Activated CD8-positive, alpha-beta memory T cell treated with anti-CD3 and anti-CD28 coated beads, Interleukin-2, amount 50 U/mL, for 1 hour (primary cell): ENCODE results near the gene RPL39L.
A peak's percentile ranks its signal among the peaks of the same experiment; 100 is the strongest.
"Not testable (repeated sequence)": the region's sequence is repeated elsewhere in the genome, so short reads cannot be mapped to it uniquely, and the experiment has no call there.

Source experiments
- DNase-seq: peaks from one replicate; pipeline ENCODE4 v3.0.0-alpha.2; 2020; ENCODE audit errors: extremely low read depth

Gene RPL39L

DNA sequence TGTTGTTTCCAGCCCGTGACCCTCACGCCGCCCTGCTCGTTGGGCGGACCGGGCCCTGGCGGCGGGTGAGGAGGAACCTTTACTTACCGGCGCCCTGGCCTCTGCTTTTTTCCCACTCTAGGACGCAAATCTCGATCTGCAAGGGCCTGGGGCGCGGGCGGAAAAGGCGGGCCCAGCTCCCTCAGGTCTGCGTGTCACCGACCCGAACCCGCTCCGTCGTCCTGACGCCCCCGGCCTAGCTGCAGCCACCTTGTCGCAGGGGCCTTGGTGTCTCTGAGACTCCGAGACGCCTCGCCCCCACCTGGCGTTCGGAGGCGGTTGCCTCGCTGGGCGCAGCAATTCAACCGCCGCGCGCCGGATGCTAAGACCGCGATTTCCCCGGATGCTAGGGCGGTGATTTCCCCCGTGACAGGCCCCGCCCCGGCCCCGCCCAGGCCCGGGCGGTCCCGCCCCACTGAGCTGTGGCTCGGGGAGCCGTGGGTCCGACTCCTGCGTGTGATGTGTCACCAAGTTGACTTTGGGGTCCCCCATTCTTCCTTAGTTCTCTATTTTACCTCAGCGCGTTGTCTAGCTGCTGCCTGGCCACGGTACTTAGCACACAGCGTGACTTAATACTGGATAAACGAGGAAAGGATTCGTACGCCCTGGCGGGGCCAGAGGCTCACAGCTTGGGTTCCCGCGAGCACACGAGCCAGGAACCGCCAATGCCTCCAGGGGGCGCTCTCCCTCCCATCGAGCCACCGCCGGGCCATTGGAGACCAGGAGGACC, at the start of gene RPL39L:
TSS of gene RPL39L (minus strand) at position 371 of the 769 bp plus-strand sequence. CDS start 18,196 bp downstream, outside the sequence.
- DNase-seq, result peak; percentile 66

DNA sequence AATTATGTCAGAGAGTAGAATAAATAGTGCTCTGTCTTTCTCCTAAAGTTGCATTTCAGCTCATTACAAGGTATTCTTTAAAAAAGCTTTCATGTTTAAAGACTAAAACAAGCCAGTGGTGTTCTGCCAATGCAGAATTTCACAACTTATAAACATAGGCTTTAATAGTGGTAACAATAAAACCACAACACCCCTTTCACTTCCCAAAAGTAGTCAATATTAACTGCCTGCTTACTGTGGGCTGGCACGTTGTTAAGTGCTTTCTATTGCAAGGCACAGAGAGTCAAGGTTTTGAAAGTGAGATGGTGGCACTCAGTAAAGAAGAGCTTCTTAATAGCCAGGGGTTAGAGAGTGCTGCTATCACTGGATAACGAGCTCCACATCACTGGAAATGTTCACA, 49.6 kb upstream of the RPL39L start:
- DNase-seq, result no peak

DNA sequence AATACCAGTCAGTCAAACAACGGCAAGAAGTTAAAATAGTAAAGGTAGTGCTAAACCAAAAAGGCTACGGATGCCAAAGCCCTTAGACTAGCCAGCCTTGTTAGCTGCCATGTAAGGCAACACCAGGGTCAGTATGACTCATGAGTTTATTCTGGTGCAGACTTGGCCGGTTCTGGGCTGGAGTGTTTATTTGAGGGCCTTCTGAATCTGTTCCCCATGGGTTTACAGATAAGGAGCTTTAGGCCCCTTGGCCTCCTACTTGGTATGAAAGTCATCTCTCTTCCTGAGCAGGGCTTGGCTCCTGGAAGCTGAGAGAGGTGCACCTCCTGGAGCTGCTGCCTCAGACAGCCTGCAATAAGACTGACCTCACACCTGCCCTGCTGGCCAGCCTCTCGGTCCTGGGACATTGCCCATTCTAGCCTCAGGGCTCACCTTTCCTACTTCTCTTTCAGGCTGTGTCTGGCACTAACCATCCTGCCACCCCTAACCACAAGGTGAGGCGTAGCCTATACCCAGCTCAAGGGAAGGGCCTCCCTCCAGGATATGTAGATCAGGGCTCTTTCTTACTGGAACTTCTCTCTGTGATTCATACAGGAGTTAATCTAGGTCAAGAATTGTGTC, 47.6 kb upstream of the RPL39L start:
- no peak for DNase-seq

DNA sequence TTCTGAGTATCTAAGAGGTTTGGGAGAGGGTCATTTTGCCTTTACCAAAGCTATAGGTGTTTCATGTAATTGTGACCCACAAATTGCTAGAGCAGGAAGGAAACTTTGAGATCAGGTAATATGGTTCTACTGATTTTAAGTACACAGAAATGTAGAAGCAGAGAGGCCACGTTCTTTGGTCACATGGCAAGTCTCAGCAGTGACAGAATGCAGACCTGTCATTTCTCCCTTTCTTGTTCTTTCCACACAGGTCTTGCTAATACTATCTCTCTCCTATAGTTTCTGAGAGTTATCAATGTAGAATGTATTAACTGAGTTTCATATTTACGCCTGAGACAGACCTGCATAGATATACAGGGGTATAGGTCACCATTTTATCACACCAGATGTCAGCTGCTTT, 47.1 kb upstream of the RPL39L start:
- DNase-seq, result no peak

DNA sequence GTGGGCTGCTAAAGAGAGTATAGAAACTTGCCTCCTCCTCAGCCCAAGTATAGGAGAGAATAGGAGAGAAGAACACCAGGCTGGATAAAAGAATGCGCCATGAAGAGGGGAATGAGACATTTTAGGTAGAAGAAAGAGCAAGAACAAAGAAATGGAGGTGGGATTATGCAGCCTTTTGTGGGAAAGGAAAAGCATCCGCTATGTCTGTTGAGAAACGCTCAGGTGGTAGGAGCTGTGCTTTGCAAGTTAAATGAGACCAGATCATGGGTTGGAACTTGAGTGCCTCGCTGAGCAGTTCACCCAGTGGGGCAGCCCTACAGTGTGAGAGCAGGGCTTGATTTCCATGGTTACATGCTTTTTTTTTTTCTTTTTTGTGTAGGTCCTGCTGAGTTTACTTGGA, 46.5 kb upstream of the RPL39L start:
- DNase-seq, result no peak

DNA sequence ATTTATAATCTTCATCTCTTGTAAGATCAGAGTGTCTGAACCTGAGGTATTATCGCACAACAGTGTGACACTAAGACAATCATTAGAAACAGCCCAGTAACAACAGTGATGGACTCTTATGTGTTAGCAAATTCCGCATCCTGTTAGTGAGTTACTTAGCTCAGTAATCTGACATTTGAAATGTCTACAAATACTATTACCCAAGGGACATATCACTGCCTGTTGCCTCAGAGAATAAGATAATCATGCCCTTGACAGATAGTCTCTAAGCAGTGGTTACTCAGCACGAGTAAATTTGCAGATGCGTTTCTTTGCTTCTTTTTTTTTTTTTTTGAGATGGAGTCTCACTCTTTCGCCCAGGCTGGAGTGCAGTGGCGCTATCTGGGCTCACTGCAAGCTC, 44.6 kb upstream of the RPL39L start:
- no peak for DNase-seq

DNA sequence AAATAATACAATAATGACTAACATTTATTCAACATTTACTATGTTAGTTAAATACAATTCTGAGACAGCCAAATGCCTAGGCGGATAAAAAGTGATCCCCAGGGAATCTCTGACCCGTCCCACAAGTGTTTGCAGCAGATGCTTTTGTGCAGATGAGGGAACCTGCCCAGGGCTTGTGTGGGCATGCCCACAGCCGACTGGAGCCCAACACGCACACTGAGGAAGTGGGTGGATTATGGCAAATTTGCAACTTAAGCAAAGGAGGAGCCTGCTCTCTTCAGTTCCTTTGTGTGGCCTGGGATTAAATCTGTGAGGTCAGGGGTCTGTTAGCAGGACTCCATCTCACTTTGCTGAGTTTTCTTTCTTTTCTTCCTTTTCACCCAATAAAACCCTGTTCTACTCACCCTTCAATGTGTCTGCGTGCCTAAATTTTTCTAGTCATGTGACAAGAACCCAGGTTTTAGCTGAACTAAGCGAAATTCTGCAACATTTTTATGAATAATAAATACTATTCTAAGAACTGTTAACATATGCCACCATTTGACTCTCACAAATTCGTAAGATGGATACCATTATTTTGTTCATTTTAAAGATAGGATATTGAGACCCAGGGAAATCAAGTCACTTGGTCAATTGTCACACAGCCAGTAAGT, 44.0 kb upstream of the RPL39L start:
- DNase-seq, result no peak

DNA sequence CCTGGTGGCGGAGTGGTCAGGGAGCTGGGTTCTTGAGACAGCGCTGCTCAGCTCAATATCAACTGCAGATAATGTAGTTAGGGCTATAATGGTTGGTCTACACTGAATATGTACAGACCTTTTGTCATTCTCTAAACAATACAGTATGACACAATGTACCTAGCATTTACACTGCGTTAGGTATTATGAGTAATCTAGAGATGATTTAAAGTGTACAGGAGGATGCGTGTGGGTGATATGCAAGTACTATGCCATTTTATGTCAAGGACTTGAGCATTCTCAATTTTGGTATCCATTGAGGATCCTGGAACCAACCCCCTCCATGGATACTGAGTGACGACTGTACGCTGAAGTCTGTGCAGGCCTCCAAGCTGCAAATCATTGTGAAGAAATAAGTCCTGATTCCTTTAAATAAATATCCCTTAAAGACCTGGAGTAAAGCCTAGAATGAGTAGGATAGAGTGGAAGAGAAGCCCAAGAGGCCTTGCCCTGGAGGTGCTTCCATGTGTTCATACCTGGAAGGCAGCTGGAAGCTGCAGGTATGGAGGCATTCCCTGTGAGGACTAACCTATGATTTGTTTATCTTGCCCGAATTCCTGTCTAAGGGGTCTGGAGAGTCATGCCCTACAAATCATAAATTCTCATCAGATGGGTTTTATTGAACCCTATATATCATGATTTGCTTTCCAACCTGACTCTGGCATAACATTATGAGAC, 42.3 kb upstream of the RPL39L start:
- DNase-seq, result no peak

DNA sequence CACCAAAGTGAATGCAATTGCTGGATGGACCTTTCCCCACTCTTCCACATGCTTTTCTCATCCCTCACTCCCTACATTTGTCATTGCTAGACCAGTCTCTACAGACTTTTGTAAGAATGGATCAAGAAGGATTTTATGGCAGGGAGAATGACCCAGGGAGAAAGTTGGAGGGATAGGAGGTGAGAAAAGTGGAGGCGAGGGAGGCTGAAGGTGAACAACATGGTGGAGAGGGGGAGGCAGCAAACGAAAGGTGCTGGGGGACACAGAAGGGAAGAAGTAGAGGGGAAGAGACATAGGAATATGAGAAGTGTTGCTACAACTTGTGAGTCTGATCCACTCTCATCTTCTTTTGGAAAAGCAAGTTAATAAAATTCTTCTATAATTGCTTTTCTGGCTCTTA, 33.6 kb upstream of the RPL39L start:
- no peak for DNase-seq

DNA sequence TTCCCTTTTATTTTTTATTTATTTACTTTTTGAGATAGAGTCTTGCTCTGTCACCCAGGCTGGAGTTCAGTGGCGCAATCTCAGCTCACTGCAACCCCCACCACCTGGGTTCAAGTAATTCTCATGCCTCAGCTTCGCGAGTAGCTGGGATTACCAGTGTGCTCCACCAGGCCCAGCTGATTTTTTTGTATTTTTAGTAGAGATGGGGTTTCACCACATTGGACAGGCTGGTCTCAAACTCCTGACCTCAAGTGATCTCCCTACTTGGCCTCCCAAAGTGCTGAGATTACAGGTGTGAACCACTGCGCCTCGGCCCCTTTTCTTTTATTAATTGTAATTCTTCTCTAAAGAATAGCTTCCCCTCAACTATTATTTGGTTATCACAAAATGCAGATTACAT, 31.6 kb upstream of the RPL39L start:
- DNase-seq, result not testable (repeated sequence)

DNA sequence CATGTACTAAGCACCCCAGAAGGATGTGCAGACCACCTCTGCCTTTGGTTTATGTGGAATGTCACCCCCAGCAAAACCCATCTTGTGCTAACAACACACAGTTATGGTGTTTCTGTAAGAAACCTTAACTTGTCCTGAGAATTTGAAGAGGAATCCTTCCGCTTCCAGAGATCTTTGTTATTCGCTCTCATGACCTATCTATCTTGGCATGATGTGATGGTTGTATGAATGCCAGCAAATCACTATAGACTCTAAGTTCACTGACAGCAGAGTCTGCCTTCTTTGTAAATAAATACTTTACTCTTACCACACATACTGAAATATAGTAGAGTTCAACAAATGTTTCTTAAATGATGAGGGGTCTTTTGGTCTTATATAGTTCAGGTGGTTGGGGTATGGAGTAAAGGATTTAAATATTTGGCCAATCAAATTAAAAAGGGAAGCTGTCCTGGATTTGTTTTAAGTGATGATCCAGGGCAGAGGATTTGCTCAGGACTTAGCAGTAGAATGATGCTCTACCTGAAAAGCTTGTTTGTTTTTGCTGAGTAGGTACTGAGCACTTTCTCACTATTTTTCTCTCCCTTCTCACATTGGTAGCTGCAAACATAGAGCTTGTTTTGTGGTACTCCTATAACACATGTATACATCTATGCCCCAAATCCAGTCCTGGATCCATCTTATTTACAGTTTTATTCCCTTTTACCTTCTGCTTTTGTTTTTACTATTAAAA, 30.1 kb upstream of the RPL39L start:
- DNase-seq, result no peak

DNA sequence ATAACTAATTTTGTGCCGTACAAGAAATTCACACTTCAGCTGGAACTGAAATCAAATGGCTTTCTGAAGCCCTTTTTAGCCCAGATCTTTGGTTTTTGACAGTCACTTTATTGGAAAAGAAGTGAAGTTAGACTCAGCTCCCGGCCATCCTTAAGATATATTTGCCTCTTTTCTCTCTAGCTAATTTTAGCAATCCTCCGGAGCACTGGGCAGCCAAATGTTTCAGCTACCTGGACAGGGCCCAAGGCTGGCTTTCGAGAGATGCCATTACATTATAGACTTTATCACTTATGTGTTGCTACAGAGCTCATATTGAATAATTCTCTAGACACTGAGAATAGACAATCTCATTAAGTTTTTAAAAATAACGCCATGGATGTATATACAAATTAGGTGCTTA, 28.5 kb upstream of the RPL39L start:
- DNase-seq, result no peak

DNA sequence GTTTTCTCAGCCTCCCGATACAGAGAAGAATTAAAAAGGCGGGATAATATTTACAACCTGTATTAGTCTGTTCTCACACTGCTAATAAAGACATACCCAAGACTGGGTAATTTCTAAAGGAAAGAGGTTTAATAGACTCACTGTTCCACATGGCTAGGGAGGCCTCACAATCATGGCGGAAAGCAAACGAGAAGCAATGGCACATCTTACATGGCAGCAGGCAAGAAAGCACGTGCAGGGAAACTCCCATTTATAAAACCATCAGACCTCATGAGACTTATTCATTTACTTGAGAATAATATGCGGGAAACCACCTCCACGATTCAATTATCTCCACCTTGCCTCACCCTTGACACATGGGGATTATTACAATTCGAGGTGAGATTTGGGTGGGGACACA, 27.5 kb upstream of the RPL39L start:
- DNase-seq, result no peak

DNA sequence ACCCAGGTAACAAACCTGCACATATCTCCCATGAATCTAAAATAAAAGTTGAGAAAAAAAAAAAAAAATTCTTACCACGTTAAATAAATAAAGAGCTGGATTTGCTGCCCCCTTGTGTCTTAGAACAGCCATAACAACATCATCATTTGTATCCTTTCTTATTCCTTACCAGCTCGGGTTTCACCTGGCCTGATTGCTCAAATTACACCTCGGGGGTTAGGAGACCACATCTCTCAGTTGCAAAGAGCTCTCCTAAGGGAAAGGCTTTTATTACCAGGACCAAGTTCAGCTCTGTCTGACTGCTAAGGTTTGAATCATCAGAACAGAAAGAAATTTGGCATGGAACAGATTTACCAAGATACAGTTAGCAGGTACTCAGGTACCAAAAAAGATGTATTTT, 25.8 kb upstream of the RPL39L start:
- peak; percentile 7 for DNase-seq

DNA sequence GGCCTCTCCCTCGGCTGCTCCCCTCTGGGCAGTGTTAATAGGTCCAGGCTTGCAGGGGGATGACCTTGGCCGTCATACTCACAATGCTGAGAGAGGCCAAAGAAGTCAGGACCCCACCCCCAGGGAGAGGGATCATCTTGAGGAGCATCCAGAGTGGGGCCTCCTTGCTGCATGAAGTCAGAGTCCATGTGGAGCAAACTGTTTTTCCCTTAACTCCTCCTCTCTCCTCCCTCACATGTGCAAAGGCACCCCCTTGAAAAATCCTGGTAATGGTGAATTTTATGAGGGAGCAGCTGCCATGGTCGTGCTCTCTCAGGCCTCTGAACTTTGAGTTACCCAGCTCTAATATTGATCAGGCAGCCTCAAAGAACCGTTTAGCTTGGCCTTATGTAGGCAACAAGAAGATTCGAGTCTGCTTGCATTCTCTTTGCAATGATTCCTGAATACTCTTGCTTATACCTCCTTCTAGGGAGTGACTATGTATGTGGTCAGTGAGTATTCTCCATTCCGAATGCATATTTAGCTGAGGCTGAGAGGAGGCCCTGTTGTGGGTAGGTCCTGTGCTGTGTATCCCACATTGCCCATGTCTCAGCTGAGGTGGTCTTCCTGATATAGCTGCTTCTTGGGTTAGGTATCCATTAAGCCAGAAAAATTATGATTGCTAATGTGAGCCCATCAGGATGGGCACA, 23.1 kb upstream of the RPL39L start:
- DNase-seq, result no peak

DNA sequence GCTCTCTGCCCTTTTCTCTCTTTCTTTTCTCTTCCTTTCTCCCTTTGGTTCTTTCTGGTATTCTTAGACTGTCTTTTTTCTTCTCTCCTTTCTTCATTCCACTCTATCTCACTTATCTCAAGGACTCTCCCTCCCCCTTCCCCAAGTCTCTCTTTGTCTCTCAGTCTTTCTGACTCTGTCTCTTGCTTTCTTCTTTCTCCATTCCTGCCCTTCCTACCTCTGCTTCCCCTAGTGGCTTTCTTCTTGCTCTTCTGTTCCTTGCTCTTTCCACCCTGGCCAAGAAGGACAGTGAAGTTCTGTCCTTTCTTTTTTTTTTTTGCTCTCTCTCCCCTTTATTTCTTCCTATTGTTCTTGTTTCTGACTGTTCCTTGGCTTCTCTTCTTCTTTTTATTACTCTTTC, 22.3 kb upstream of the RPL39L start:
- DNase-seq, result no peak

DNA sequence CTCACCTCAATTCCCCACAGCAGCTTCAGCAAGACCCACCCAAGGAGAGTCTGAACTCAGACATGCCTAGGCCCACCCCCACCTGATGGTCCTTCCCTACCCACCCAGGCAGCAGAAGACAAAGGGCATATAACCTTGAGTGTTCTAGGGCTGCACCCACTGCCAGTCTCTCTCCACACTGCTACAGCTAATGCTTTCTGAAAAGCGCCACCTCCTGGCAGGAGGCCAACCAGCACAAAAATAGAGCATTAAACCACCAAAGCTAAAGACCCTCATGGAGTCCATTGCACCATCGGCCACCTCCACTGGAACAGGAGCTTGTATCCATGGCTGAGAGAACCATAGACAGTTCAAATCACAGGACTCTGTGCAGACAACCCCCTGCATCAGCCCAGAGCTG, 11.3 kb upstream of the RPL39L start:
- DNase-seq, result peak; percentile 18

DNA sequence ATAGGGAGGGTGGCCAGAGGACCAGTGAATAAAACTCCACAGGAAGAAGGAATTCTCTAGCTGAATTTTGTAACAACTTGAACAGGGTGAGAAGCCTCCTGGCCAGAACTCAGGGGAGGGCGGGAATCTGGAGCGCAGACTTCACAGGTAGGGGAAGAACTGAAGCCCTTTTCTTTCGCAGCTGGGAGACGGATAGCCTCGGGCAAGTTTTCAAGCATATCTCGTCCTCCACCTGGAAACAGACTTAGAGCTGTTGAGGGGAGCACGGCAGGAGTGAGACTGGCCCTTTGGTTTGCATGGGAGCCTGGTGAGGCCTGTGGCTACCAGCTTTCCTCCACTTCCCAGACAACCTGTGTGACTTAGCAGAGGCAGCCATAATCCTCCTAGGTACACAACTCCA, 10.9 kb upstream of the RPL39L start:
- DNase-seq, result no peak

DNA sequence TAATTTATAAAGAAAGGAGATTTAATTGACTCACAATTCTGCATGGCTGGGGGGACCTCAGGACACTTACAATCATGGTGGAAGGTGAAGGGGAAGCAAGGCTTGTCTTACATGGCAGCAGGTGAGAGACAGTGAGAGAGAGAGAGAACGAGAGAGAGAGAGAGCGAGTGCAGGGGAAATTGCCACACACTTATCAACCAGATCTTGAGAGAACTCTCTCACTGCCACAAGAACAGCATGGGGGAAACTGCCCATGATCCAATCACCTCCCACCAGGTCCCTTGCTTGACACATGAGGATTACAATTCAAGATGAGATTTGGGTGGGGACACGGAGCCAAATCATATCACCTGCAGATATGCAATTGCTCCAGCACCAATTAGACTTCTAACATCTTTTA, 7.1 kb upstream of the RPL39L start:
- no peak for DNase-seq

DNA sequence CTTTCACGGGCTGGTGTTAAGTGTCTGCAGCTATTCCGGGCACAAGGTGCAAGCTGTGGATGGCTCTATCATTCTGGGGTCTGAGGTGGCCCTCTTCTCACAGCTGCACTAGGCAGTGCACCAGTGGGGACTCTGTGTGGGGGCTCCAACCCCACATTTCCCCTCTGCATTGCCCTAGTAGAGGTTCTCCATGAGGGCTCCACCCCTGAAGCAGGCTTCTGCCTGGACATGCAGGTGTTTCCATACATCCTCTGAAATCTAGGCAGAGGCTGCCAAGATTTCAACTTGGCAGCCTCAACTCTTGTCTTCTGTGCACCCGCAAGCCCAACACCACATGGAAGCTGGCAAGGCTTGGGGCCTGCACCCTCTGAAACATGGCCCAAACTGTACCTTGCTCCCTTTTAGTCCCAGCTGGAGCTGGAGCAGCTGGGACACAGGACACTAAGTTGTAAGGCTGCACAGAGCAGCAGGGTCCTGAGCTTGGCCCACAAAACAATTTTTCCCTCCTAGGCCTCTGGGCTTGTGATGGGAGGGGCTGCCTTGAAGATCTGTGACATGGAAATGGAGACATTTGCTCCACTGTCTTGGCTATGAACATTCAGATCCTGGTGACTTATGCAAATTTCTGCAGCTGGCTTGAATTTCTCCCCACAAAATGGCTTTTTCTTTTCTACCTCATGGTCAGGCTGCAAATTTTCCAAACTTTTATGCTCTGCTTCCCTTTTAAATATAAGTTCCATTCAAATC, 6.0 kb upstream of the RPL39L start:
- DNase-seq, result no peak

DNA sequence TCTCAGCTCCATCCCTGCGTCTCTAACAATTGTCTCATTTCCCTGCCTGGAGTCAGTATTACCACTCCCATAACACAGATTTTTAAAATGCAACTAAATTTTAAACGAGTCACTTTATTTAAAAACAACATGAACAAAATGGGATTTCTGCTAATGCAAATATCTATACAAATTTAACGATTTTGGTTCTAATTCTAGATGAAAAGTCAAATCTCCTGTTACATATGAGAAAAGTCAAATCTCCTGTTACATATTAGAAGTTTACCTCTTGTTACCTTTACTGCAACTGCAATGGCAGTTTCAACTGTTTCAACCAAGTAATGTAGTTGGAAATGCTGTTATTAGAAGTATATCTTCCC, 578 bp upstream of the RPL39L start:
- DNase-seq, result no peak
